ENCODE results near the gene NUBPL. TPM values are rescaled to one million over a fixed set of nuclear protein-coding genes. Genes with fewer than 3 reads are reported as not detected.

The NUBPL gene
- total RNA-seq, 1 experiment from 2014 or later = 11.6 TPM

DNA sequence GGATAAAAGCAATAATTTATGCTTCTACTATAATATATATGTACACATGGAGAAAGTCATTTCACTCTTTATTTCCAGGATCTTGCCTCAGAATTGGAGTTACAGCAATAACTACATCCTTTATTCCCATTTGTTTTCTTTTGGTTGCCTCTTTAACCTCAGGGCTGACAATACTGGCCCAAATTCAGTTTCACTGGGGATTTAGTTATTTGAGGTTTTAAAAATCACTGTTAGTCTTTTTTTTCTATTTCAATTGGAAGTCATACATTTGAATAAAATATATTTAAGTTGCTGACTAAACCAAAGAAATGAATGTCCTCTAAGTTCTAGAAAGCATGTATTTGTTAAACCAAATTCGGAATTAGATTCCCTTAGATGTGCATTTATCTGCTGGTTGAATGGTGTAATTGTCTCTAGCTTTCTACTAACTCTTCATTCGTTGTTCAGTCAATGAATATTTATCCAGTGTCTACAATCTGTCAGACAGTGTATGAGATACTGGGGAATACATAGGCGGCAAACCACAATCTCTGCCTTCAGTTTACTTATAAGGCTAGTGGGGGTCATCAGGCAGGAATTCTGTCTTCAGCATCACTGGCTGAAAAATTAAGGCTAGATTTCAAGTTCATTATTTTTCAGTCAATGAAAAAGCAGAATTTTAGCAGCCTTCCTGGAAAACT is 325.1 kb downstream of the NUBPL start:
- TF ChIP-seq, protein P1, sequence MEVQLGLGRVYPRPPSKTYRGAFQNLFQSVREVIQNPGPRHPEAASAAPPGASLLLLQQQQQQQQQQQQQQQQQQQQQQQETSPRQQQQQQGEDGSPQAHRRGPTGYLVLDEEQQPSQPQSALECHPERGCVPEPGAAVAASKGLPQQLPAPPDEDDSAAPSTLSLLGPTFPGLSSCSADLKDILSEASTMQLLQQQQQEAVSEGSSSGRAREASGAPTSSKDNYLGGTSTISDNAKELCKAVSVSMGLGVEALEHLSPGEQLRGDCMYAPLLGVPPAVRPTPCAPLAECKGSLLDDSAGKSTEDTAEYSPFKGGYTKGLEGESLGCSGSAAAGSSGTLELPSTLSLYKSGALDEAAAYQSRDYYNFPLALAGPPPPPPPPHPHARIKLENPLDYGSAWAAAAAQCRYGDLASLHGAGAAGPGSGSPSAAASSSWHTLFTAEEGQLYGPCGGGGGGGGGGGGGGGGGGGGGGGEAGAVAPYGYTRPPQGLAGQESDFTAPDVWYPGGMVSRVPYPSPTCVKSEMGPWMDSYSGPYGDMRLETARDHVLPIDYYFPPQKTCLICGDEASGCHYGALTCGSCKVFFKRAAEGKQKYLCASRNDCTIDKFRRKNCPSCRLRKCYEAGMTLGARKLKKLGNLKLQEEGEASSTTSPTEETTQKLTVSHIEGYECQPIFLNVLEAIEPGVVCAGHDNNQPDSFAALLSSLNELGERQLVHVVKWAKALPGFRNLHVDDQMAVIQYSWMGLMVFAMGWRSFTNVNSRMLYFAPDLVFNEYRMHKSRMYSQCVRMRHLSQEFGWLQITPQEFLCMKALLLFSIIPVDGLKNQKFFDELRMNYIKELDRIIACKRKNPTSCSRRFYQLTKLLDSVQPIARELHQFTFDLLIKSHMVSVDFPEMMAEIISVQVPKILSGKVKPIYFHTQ (CRISPR knock-in tag; IDR thresholded peaks at IDR 0.05) = no peak
- TF ChIP-seq ZNF263 (CRISPR knock-in tag; IDR thresholded peaks at IDR 0.05; ENCODE audit: low read depth) (no peak), ZNF121 (CRISPR knock-in tag; IDR thresholded peaks at IDR 0.05) (no peak), KAT7 (CRISPR knock-in tag; IDR thresholded peaks at IDR 0.05; ENCODE audit: borderline replicate concordance) (no peak), NR3C1 (CRISPR knock-in tag; conservative IDR thresholded peaks at IDR 0.05; ENCODE audit: low read depth) (no peak), SP1 (CRISPR knock-in tag; conservative IDR thresholded peaks at IDR 0.05) (no peak), RORB (CRISPR knock-in tag; IDR thresholded peaks at IDR 0.05) (no peak)
- TF ChIP-seq, protein P2, sequence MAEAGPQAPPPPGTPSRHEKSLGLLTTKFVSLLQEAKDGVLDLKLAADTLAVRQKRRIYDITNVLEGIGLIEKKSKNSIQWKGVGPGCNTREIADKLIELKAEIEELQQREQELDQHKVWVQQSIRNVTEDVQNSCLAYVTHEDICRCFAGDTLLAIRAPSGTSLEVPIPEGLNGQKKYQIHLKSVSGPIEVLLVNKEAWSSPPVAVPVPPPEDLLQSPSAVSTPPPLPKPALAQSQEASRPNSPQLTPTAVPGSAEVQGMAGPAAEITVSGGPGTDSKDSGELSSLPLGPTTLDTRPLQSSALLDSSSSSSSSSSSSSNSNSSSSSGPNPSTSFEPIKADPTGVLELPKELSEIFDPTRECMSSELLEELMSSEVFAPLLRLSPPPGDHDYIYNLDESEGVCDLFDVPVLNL (CRISPR knock-in tag; IDR thresholded peaks at IDR 0.05; ENCODE audit: borderline replicate concordance, low read depth) = no peak
- TF ChIP-seq, protein P3, sequence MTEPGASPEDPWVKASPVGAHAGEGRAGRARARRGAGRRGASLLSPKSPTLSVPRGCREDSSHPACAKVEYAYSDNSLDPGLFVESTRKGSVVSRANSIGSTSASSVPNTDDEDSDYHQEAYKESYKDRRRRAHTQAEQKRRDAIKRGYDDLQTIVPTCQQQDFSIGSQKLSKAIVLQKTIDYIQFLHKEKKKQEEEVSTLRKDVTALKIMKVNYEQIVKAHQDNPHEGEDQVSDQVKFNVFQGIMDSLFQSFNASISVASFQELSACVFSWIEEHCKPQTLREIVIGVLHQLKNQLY (CRISPR knock-in tag; IDR thresholded peaks at IDR 0.05) = no peak
- TF ChIP-seq, protein P4, sequence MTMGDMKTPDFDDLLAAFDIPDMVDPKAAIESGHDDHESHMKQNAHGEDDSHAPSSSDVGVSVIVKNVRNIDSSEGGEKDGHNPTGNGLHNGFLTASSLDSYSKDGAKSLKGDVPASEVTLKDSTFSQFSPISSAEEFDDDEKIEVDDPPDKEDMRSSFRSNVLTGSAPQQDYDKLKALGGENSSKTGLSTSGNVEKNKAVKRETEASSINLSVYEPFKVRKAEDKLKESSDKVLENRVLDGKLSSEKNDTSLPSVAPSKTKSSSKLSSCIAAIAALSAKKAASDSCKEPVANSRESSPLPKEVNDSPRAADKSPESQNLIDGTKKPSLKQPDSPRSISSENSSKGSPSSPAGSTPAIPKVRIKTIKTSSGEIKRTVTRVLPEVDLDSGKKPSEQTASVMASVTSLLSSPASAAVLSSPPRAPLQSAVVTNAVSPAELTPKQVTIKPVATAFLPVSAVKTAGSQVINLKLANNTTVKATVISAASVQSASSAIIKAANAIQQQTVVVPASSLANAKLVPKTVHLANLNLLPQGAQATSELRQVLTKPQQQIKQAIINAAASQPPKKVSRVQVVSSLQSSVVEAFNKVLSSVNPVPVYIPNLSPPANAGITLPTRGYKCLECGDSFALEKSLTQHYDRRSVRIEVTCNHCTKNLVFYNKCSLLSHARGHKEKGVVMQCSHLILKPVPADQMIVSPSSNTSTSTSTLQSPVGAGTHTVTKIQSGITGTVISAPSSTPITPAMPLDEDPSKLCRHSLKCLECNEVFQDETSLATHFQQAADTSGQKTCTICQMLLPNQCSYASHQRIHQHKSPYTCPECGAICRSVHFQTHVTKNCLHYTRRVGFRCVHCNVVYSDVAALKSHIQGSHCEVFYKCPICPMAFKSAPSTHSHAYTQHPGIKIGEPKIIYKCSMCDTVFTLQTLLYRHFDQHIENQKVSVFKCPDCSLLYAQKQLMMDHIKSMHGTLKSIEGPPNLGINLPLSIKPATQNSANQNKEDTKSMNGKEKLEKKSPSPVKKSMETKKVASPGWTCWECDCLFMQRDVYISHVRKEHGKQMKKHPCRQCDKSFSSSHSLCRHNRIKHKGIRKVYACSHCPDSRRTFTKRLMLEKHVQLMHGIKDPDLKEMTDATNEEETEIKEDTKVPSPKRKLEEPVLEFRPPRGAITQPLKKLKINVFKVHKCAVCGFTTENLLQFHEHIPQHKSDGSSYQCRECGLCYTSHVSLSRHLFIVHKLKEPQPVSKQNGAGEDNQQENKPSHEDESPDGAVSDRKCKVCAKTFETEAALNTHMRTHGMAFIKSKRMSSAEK (CRISPR knock-in tag; IDR thresholded peaks at IDR 0.05; ENCODE audit: borderline replicate concordance) = no peak
- TF ChIP-seq, protein P5, sequence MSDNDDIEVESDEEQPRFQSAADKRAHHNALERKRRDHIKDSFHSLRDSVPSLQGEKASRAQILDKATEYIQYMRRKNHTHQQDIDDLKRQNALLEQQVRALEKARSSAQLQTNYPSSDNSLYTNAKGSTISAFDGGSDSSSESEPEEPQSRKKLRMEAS (CRISPR knock-in tag; IDR thresholded peaks at IDR 0.05) = no peak
- TF ChIP-seq, protein P6, sequence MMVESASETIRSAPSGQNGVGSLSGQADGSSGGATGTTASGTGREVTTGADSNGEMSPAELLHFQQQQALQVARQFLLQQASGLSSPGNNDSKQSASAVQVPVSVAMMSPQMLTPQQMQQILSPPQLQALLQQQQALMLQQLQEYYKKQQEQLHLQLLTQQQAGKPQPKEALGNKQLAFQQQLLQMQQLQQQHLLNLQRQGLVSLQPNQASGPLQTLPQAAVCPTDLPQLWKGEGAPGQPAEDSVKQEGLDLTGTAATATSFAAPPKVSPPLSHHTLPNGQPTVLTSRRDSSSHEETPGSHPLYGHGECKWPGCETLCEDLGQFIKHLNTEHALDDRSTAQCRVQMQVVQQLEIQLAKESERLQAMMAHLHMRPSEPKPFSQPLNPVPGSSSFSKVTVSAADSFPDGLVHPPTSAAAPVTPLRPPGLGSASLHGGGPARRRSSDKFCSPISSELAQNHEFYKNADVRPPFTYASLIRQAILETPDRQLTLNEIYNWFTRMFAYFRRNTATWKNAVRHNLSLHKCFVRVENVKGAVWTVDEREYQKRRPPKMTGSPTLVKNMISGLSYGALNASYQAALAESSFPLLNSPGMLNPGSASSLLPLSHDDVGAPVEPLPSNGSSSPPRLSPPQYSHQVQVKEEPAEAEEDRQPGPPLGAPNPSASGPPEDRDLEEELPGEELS (CRISPR knock-in tag; IDR thresholded peaks at IDR 0.05) = no peak
- CTCF ChIA-PET = no interaction called here
- POLR2A ChIA-PET = no interaction called here

More for the DNA sequence above, 325.1 kb downstream of the NUBPL start:
- Mint-ChIP-seq H3K4me3 (no peak overlapping the region), H3K9me3 (no peaks in the 10 kb centered on the region), H3K36me3 (no peaks in the 10 kb centered on the region), H3K27me3 (ENCODE audit: low read depth) (no peaks in the 10 kb centered on the region), H3K27ac (no peak overlapping the region), H3K4me1 (no peaks in the 10 kb centered on the region)
- ATAC-seq = no peak
- no peak for DNase-seq (ENCODE audit: low spot score)

Data from WTC11 (cell line).